ENCODE data around the gene ADCY1. TPM values are rescaled to one million over a fixed set of nuclear protein-coding genes. Genes with fewer than 3 reads are reported as not detected.

The ADCY1 gene
- total RNA-seq, 2 experiments from 2014 or later = 0.02 to 0.07 TPM

GRCh38 chr7:45648671-45648995 is 74.5 kb downstream of the ADCY1 start:
- Mint-ChIP-seq H3K9me3 (no peaks in the 10 kb centered on the region), H3K36me3 (ENCODE audit: low read depth) (no peaks in the 10 kb centered on the region), H3K4me3 (no peak overlapping the region), H3K27ac (no peak overlapping the region), H3K27me3 (no peaks in the 10 kb centered on the region), H3K4me1 (ENCODE audit: low read depth) (no peaks in the 10 kb centered on the region)
- DNase-seq = no peak
- CTCF ChIA-PET = no interaction called here
- intact Hi-C loops (cut with micrococcal nuclease) = no loop called here
- no peak for TF ChIP-seq CTCF (IDR thresholded peaks at IDR 0.05)
- ATAC-seq = no peak
- POLR2A ChIA-PET = no interaction called here

GRCh38 chr7:45649560-45650346 is 75.6 kb downstream of the ADCY1 start:
- Mint-ChIP-seq H3K4me1 (ENCODE audit: low read depth) (no peaks in the 10 kb centered on the region), H3K27me3 (no peaks in the 10 kb centered on the region), H3K27ac (no peak overlapping the region), H3K4me3 (no peak overlapping the region), H3K36me3 (ENCODE audit: low read depth) (no peaks in the 10 kb centered on the region), H3K9me3 (no peaks in the 10 kb centered on the region)
- CTCF ChIA-PET = no interaction called here
- intact Hi-C loops (cut with micrococcal nuclease) = no loop called here
- no peak for ATAC-seq
- TF ChIP-seq CTCF (IDR thresholded peaks at IDR 0.05) = no peak
- POLR2A ChIA-PET = no interaction called here
- no peak for DNase-seq

GRCh38 chr7:45650404-45651394 is 76.5 kb downstream of the ADCY1 start:
- DNase-seq = no peak
- CTCF ChIA-PET = no interaction called here
- Mint-ChIP-seq H3K4me1 (ENCODE audit: low read depth) (no peaks in the 10 kb centered on the region), H3K9me3 (no peaks in the 10 kb centered on the region), H3K36me3 (ENCODE audit: low read depth) (no peaks in the 10 kb centered on the region), H3K27me3 (no peaks in the 10 kb centered on the region), H3K27ac (no peak overlapping the region), H3K4me3 (no peak overlapping the region)
- TF ChIP-seq CTCF (IDR thresholded peaks at IDR 0.05) = no peak
- intact Hi-C loops (cut with micrococcal nuclease) = no loop called here
- ATAC-seq = no peak
- POLR2A ChIA-PET = no interaction called here

GRCh38 chr7:45651540-45651939 is 77.4 kb downstream of the ADCY1 start:
- Mint-ChIP-seq H3K27me3 (no peaks in the 10 kb centered on the region), H3K4me3 (no peak overlapping the region), H3K9me3 (no peaks in the 10 kb centered on the region), H3K4me1 (ENCODE audit: low read depth) (no peaks in the 10 kb centered on the region), H3K36me3 (ENCODE audit: low read depth) (no peaks in the 10 kb centered on the region), H3K27ac (no peak overlapping the region)
- ChIA-PET CTCF (no interaction called here), POLR2A (no interaction called here)
- no peak for TF ChIP-seq CTCF (IDR thresholded peaks at IDR 0.05)
- intact Hi-C loops (cut with micrococcal nuclease) = no loop called here
- ATAC-seq (no peak), DNase-seq (no peak)

GRCh38 chr7:45652630-45653029 is 78.5 kb downstream of the ADCY1 start:
- Mint-ChIP-seq H3K9me3 (no peaks in the 10 kb centered on the region), H3K27ac (no peak overlapping the region), H3K27me3 (no peaks in the 10 kb centered on the region), H3K36me3 (ENCODE audit: low read depth) (no peaks in the 10 kb centered on the region), H3K4me3 (no peak overlapping the region), H3K4me1 (ENCODE audit: low read depth) (no peaks in the 10 kb centered on the region)
- POLR2A ChIA-PET = no interaction called here
- TF ChIP-seq CTCF (IDR thresholded peaks at IDR 0.05) = no peak
- intact Hi-C loops (cut with micrococcal nuclease) = no loop called here
- no peak for ATAC-seq
- no peak for DNase-seq
- CTCF ChIA-PET = no interaction called here
